Measurements from ENCODE around the gene SPATA32. TPM values are rescaled to one million over a fixed set of nuclear protein-coding genes. Genes with fewer than 3 reads are reported as not detected.

Gene SPATA32
- total RNA-seq, 1 donor from 2014 or later = not detected

DNA sequence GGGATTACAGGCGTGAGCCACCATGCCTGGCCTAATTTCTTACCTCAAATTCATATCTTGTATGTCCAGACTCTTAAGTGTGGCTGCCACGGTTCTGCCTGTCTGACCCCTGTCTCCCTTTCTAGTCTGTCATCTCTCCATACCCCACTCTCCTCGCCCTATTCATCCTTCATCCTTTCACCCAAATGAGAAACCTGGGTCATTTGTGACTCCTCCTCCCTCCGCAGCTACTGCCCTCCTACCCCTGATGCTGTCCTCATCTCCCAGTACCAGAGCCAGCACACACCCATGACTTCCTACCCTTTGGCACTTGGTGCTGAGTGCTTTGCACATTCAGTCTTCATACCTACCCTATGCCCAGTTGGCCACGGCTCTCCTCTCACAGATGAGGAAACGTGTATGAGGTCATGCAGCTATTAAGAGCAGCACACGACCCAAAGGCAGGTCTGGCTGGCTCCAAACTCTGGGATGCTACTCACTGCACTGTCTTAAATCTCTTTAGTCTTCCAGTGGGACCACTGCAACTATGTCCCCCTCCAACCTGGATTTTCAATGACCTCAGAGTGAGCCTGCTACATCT lies 1.6 kb downstream of the SPATA32 start:
- Histone ChIP-seq H3K4me1 (peaks cover 17% of the 10 kb centered on the region), H3K9me3 (ENCODE audit: low read depth) (no peaks in the 10 kb centered on the region), H3K4me3 (no peak overlapping the region), H3K27ac (no peak overlapping the region), H3K27me3 (peaks cover 16% of the 10 kb centered on the region), H2AFZ (replicated peaks) (no peak overlapping the region), H3K79me2 (ENCODE audit: low read depth) (no peaks in the 10 kb centered on the region), H4K20me1 (ENCODE audit: low read depth) (no peaks in the 10 kb centered on the region), H3K9ac (no peak overlapping the region), H3K4me2 (no peak overlapping the region), H3K36me3 (no peaks in the 10 kb centered on the region), H3F3A (ENCODE audit: low read depth) (no peaks in the 10 kb centered on the region)
- Mint-ChIP-seq H3K4me3 (no peak overlapping the region), H3K4me1 (peaks cover 10% of the 10 kb centered on the region), H3K27me3 (ENCODE audit: insufficient read depth, low read depth) (peaks cover 2% of the 10 kb centered on the region), H3K36me3 (peaks cover 4% of the 10 kb centered on the region), H3K27ac (no peak overlapping the region), H3K9me3 (no peaks in the 10 kb centered on the region)
- DNase-seq (ENCODE audit: low spot score) = no peak
- TF ChIP-seq, protein P1, sequence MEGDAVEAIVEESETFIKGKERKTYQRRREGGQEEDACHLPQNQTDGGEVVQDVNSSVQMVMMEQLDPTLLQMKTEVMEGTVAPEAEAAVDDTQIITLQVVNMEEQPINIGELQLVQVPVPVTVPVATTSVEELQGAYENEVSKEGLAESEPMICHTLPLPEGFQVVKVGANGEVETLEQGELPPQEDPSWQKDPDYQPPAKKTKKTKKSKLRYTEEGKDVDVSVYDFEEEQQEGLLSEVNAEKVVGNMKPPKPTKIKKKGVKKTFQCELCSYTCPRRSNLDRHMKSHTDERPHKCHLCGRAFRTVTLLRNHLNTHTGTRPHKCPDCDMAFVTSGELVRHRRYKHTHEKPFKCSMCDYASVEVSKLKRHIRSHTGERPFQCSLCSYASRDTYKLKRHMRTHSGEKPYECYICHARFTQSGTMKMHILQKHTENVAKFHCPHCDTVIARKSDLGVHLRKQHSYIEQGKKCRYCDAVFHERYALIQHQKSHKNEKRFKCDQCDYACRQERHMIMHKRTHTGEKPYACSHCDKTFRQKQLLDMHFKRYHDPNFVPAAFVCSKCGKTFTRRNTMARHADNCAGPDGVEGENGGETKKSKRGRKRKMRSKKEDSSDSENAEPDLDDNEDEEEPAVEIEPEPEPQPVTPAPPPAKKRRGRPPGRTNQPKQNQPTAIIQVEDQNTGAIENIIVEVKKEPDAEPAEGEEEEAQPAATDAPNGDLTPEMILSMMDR (IDR thresholded peaks at IDR 0.05) = no peak
- TF ChIP-seq EZH2 (IDR thresholded peaks at IDR 0.05) (no peak), EZH2phosphoT487 (IDR thresholded peaks at IDR 0.05) (no peak)

DNA sequence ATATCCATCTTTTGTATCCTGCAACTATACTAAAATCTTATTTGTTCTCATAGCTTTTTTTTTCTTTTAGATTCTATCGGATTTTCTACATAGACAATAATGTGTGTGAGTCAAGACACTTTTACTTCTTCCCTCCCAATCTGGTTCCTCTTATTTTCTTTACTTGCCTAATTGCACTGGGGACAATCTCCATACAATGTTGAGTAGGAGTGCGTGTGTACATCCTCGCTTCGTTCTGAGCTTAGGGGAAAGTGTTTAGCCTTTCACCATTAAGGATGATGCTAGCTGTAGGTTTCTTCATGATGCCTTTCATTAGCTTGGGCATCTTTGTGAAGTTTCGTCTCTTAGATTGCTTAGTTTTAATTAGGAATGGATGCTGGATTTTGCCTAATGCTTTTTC lies 2.9 kb downstream of the SPATA32 start:
- Histone ChIP-seq H3K79me2 (ENCODE audit: low read depth) (no peaks in the 10 kb centered on the region), H3F3A (ENCODE audit: low read depth) (no peaks in the 10 kb centered on the region), H3K9me3 (ENCODE audit: low read depth) (no peaks in the 10 kb centered on the region), H2AFZ (replicated peaks) (no peak overlapping the region), H3K4me2 (no peak overlapping the region), H4K20me1 (ENCODE audit: low read depth) (no peaks in the 10 kb centered on the region), H3K4me1 (peaks cover 17% of the 10 kb centered on the region), H3K4me3 (no peak overlapping the region), H3K27ac (no peak overlapping the region), H3K27me3 (peaks cover 16% of the 10 kb centered on the region), H3K9ac (no peak overlapping the region), H3K36me3 (no peaks in the 10 kb centered on the region)
- Mint-ChIP-seq H3K4me3 (no peak overlapping the region), H3K4me1 (peaks cover 15% of the 10 kb centered on the region), H3K27me3 (ENCODE audit: insufficient read depth, low read depth) (peaks cover 4% of the 10 kb centered on the region), H3K27ac (no peak overlapping the region), H3K9me3 (no peaks in the 10 kb centered on the region), H3K36me3 (peaks cover 4% of the 10 kb centered on the region)
- no peak for DNase-seq (ENCODE audit: low spot score)
- TF ChIP-seq EZH2phosphoT487 (IDR thresholded peaks at IDR 0.05) (no peak), EZH2 (IDR thresholded peaks at IDR 0.05) (no peak)
- TF ChIP-seq, protein P1 (IDR thresholded peaks at IDR 0.05) = no peak

DNA sequence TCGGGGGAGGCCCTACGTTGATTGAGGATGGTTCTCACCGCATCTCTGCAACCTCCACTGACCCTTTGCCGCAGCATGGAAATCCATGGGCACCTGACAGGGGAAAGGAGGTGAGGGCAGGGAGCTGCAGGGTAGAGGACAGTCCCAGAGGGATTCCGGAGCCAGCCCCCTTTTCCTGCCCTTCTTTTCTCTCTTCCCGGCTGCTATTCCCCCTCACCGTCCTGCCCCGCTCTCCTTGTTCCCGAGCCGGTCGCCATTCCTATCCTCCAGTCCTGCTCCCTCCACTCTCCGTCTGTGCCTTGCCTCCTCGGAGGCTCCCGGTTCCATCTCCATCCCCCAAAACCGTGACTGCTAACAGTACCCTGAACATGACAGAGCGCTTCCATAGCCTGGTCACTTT lies 4.8 kb downstream of the SPATA32 start:
- Histone ChIP-seq H4K20me1 (ENCODE audit: low read depth) (no peaks in the 10 kb centered on the region), H3K4me1 (peaks cover 10% of the 10 kb centered on the region), H3K79me2 (ENCODE audit: low read depth) (no peaks in the 10 kb centered on the region), H3K4me3 (no peak overlapping the region), H2AFZ (replicated peaks) (no peak overlapping the region), H3K27ac (no peak overlapping the region), H3K27me3 (peaks cover 14% of the 10 kb centered on the region), H3K4me2 (no peak overlapping the region), H3F3A (ENCODE audit: low read depth) (no peaks in the 10 kb centered on the region), H3K36me3 (no peaks in the 10 kb centered on the region), H3K9me3 (ENCODE audit: low read depth) (no peaks in the 10 kb centered on the region), H3K9ac (no peak overlapping the region)
- no peaks in the 10 kb centered on the region for H3K36me3 Mint-ChIP-seq
- peaks cover 10% of the 10 kb centered on the region for H3K4me1 Mint-ChIP-seq
- no peaks in the 10 kb centered on the region for H3K9me3 Mint-ChIP-seq
- peaks cover 4% of the 10 kb centered on the region for H3K27me3 Mint-ChIP-seq (ENCODE audit: insufficient read depth, low read depth)
- H3K27ac Mint-ChIP-seq = peak overlapping the region; percentile 19
- H3K4me3 Mint-ChIP-seq = no peak overlapping the region
- DNase-seq (ENCODE audit: low spot score) = no peak
- no peak for TF ChIP-seq EZH2 (IDR thresholded peaks at IDR 0.05)
- TF ChIP-seq EZH2phosphoT487 (IDR thresholded peaks at IDR 0.05) = no peak
- TF ChIP-seq, protein P1 (IDR thresholded peaks at IDR 0.05) = no peak
